H1 (cell line): Measurements from ENCODE around the gene OGFR. TPM values are rescaled to one million over a fixed set of nuclear protein-coding genes. Genes with fewer than 3 reads are reported as not detected.
A peak's percentile ranks its signal among the peaks of the same experiment; 100 is the strongest.

Source experiments
- CTCF ChIA-PET: fragments of 300-600 bp; sonication (Branson Sonifier 250); formaldehyde crosslinking; loops from one replicate; lab custom pipeline; 2021; ENCODE audit not compliant: partially characterized antibody; lab: Charles Lee
- POLR2A ChIA-PET: fragments of 300-600 bp; sonication (Branson Sonifier 250); formaldehyde crosslinking; loops from one replicate; lab custom pipeline; 2021; ENCODE audit warnings: inconsistent platforms; ENCODE audit not compliant: partially characterized antibody; lab: Charles Lee
- DNase-seq, 2 experiments: peaks; one replicate each; pipeline versions ENCODE4 v3.0.0 to v3.0.0-alpha.2; 2010 to 2022; ENCODE audit warnings: low spot score in 2 of 2, low read depth in 1 of 2, mixed read lengths in 1 of 2
- FAIRE-seq: peaks from 2 replicates; lab custom pipeline; 2011; peaks lifted over from hg19 to GRCh38; lab: Jason Lieb, UNC
- H2AFZ ChIP-seq: 2 replicates; pipeline ENCODE4 v1.8.1; 2012; ENCODE audit warnings: low read length, inconsistent platforms
- H2AK5ac ChIP-seq: 2 replicates; pipeline ENCODE4 v1.6.1; 2013; ENCODE audit warnings: low read depth, low read length
- H2BK120ac ChIP-seq: replicated peaks from 2 replicates; pipeline ENCODE3; 2013; ENCODE audit warnings: low read depth, low read length, inconsistent platforms
- H2BK12ac ChIP-seq: 2 replicates; pipeline ENCODE4 v1.6.1; 2013; ENCODE audit warnings: low read depth, low read length
- H2BK15ac ChIP-seq: 2 replicates; pipeline ENCODE4 v1.6.1; 2013; ENCODE audit warnings: low read length
- H2BK20ac ChIP-seq: 2 replicates; pipeline ENCODE4 v1.6.1; 2013; ENCODE audit warnings: low read length
- H2BK5ac ChIP-seq: 2 replicates; pipeline ENCODE4 v1.6.1; 2013; ENCODE audit warnings: low read depth, low read length
- H3K14ac ChIP-seq: 2 replicates; pipeline ENCODE4 v1.6.1; 2013; ENCODE audit warnings: inconsistent platforms; ENCODE audit not compliant: insufficient read length
- H3K18ac ChIP-seq: 2 replicates; pipeline ENCODE4 v1.6.1; 2013; ENCODE audit warnings: low read length; ENCODE audit errors: extremely low read depth
- H3K23ac ChIP-seq: 2 replicates; pipeline ENCODE4 v1.6.1; 2013; ENCODE audit warnings: inconsistent platforms; ENCODE audit not compliant: insufficient read length
- H3K23me2 ChIP-seq: 2 replicates; pipeline ENCODE4 v1.6.1; 2013; ENCODE audit warnings: low read depth, low read length
- H3K27ac ChIP-seq: 2 replicates; pipeline ENCODE4 v1.6.1; 2011; ENCODE audit warnings: low read depth, low read length, inconsistent platforms
- H3K27me3 ChIP-seq, 4 experiments: replicated peaks in 1 of 4; 1 replicate in 1 of 4; 2 replicates in 3 of 4; pipeline versions ENCODE4 v1.6.1 to v1.8.1; 2011 to 2013; ENCODE audit warnings: low read length in 3 of 4, mild to moderate bottlenecking in 3 of 4, inconsistent platforms in 2 of 4, mixed read lengths in 2 of 4, moderate library complexity in 1 of 4; ENCODE audit not compliant: control insufficient read depth in 3 of 4, insufficient read depth in 3 of 4; ENCODE audit errors: extremely low read depth in 1 of 4
- H3K36me3 ChIP-seq, 4 experiments: 2 replicates each; pipeline versions ENCODE4 v1.6.1 to v1.8.1; 2011 to 2013; ENCODE audit warnings: mild to moderate bottlenecking in 4 of 4, low read length in 3 of 4, moderate library complexity in 2 of 4, control low read depth in 1 of 4, inconsistent platforms in 1 of 4; ENCODE audit not compliant: insufficient read depth in 4 of 4, control insufficient read depth in 2 of 4
- H3K4ac ChIP-seq: replicated peaks from 2 replicates; pipeline ENCODE3; 2013; ENCODE audit warnings: low read length, low read depth, mixed read lengths, inconsistent platforms; ENCODE audit not compliant: insufficient read length
- H3K4me1 ChIP-seq, 4 experiments: replicated peaks in 1 of 4; 1 replicate in 1 of 4; 2 replicates in 3 of 4; pipeline versions ENCODE4 v1.6.1 to v1.8.1; 2011 to 2013; ENCODE audit warnings: low read length in 3 of 4, inconsistent platforms in 2 of 4, mixed read lengths in 1 of 4; ENCODE audit not compliant: insufficient read depth in 4 of 4, control insufficient read depth in 3 of 4
- H3K4me2 ChIP-seq, 2 experiments: 2 replicates each; pipeline versions ENCODE4 v1.6.1 to v1.8.1; 2011 to 2013; ENCODE audit warnings: low read depth in 2 of 2, low read length in 2 of 2, control low read depth in 1 of 2, inconsistent platforms in 1 of 2, mild to moderate bottlenecking in 1 of 2; ENCODE audit not compliant: insufficient read depth in 1 of 2
- H3K4me3 ChIP-seq, 4 experiments: fragments of 200-600, 300-600 bp in 1 of 4; sonication (generic), shearing (Covaris generic), sonication (Bioruptor Twin) in 1 of 4; 2 replicates each; pipeline versions ENCODE4 v1.5.1 to v1.8.1; 2011 to 2016; ENCODE audit warnings: low read length in 4 of 4, low read depth in 3 of 4, control low read depth in 2 of 4, inconsistent platforms in 2 of 4, mild to moderate bottlenecking in 2 of 4, mixed read lengths in 1 of 4, moderate library complexity in 1 of 4; ENCODE audit not compliant: insufficient read depth in 2 of 4; ENCODE audit errors: extremely low read depth in 1 of 4
- H3K56ac ChIP-seq: replicated peaks from 2 replicates; pipeline ENCODE3; 2013; ENCODE audit warnings: low read depth, mild to moderate bottlenecking, mixed read lengths, low read length, inconsistent platforms; ENCODE audit not compliant: insufficient read length
- H3K79me1 ChIP-seq: 2 replicates; pipeline ENCODE4 v1.6.1; 2013; ENCODE audit warnings: low read depth, low read length, control low read depth
- H3K79me2 ChIP-seq, 2 experiments: 2 replicates each; pipeline versions ENCODE4 v1.6.1 to v1.8.1; 2012 to 2013; ENCODE audit warnings: low read length in 2 of 2, mild to moderate bottlenecking in 2 of 2, inconsistent platforms in 1 of 2; ENCODE audit not compliant: insufficient read depth in 2 of 2, control insufficient read depth in 1 of 2
- H3K9ac ChIP-seq, 4 experiments: replicated peaks in 1 of 4; 1 replicate in 1 of 4; 2 replicates in 3 of 4; pipeline versions ENCODE4 v1.6.1 to v1.8.1; 2011 to 2013; ENCODE audit warnings: low read depth in 3 of 4, low read length in 3 of 4, control low read depth in 2 of 4, mild to moderate bottlenecking in 2 of 4, moderate library complexity in 2 of 4, inconsistent platforms in 1 of 4; ENCODE audit errors: extremely low read depth in 1 of 4
- H3K9me3 ChIP-seq, 2 experiments: 2 replicates each; pipeline versions ENCODE4 v1.6.1 to v1.8.1; 2012 to 2013; ENCODE audit warnings: mild to moderate bottlenecking in 2 of 2, moderate library complexity in 2 of 2, control low read depth in 1 of 2, inconsistent platforms in 1 of 2, low read depth in 1 of 2, low read length in 1 of 2, mixed read lengths in 1 of 2; ENCODE audit not compliant: insufficient read depth in 2 of 2
- H4K20me1 ChIP-seq, 2 experiments: replicated peaks in 1 of 2; 2 replicates each; pipeline versions ENCODE3 to v1.8.1; 2011 to 2013; ENCODE audit warnings: inconsistent platforms in 2 of 2, low read length in 2 of 2, mild to moderate bottlenecking in 1 of 2; ENCODE audit not compliant: insufficient read depth in 2 of 2, control insufficient read depth in 1 of 2
- H4K5ac ChIP-seq: 2 replicates; pipeline ENCODE4 v1.6.1; 2013; ENCODE audit warnings: low read length, low read depth, mixed read lengths, inconsistent platforms; ENCODE audit not compliant: insufficient read length
- H4K8ac ChIP-seq: 2 replicates; pipeline ENCODE4 v1.8.0; 2013; ENCODE audit warnings: mild to moderate bottlenecking, moderate library complexity, low read length, inconsistent platforms; ENCODE audit not compliant: insufficient read depth; ENCODE audit errors: extremely low read depth
- H4K91ac ChIP-seq: replicated peaks from 2 replicates; pipeline ENCODE3; 2013; ENCODE audit warnings: low read length, mixed read lengths, inconsistent platforms; ENCODE audit not compliant: insufficient read length
- ASH2L ChIP-seq: fragments of 200-600, 300-600 bp; sonication (generic); IDR thresholded peaks from one replicate; pipeline ENCODE4 v1.7.1; 2017; ENCODE audit warnings: low read length
- CTCF ChIP-seq, 3 experiments: IDR thresholded peaks; 1 replicate in 2 of 3; 2 replicates in 1 of 3; pipeline versions ENCODE4 v1.5.1 to v1.6.1; 2011; ENCODE audit warnings: low read length in 3 of 3, mild to moderate bottlenecking in 3 of 3, inconsistent platforms in 2 of 3, low read depth in 1 of 3, moderate library complexity in 1 of 3; ENCODE audit not compliant: insufficient read depth in 1 of 3; ENCODE audit errors: control extremely low read depth in 1 of 3
- MAFK ChIP-seq: IDR thresholded peaks from 2 replicates; pipeline ENCODE4 v1.6.1; 2012; ENCODE audit warnings: low read depth, mild to moderate bottlenecking, improper control_type of control experiment, low read length
- POU5F1 ChIP-seq: IDR thresholded peaks from 2 replicates; pipeline ENCODE4 v1.6.1; 2011; ENCODE audit warnings: low read depth, mild to moderate bottlenecking, low read length, moderate library complexity
- TEAD4 ChIP-seq: IDR thresholded peaks from 2 replicates; pipeline ENCODE4 v1.6.1; 2012; ENCODE audit warnings: low read depth, low read length, inconsistent platforms, mixed read lengths
- WGBS, 2 experiments: shearing (Covaris generic) in 1 of 2; methylation state at CpG; one replicate each; pipeline versions ENCODE4 v1.1.6 to v1.1.7; 2013 to 2015; ENCODE audit warnings: low lambda C conversion rate in 2 of 2, mixed read lengths in 2 of 2, inconsistent platforms in 1 of 2, low coverage in 1 of 2, missing lambda C conversion rate in 1 of 2; ENCODE audit not compliant: insufficient replicate concordance in 2 of 2, insufficient coverage in 1 of 2, insufficient read length in 1 of 2; ENCODE audit errors: extremely low coverage in 1 of 2, missing lambda C conversion rate in 1 of 2; 5-methylcytosine and 5-hydroxymethylcytosine counted together
- polyA plus RNA-seq, 7 experiments: library from polyadenylated mRNA; depleted of rRNA in 3 of 7; stranded (reverse) in 5 of 7; unstranded in 2 of 7; fragments of >200 nt in 5 of 7; fragments of 200-250 nt in 2 of 7; gene quantifications; 1 replicate in 5 of 7; 2 replicates in 1 of 7; 4 replicates in 1 of 7; pipeline versions ENCODE4 v1.2.1 to v1.2.3, GENCODE V29; 2011 to 2013; ENCODE audit warnings: missing spikeins in 2 of 7, mixed read lengths in 2 of 7
- total RNA-seq: library from RNA; stranded (reverse); fragmentation: NEBNext Ultra II Directional; extraction: Animal tissue kit (Norgen Biotek cat#: 25700); gene quantifications from 2 replicates; pipeline ENCODE4 v1.2.1, GENCODE V29; 2021

The OGFR gene
- total and polyA plus RNA-seq, 2 of the 8 experiments (the other 6 are each of a cell fraction or from before 2014, with no cell fraction given) = 13.9 to 25.1 TPM

- Histone ChIP-seq H3K18ac (no peak overlapping the region), H3K79me2 (no peaks in the 10 kb centered on the region), H2BK5ac (no peak overlapping the region), H3K4me3 (no peak overlapping the region), H2AK5ac (no peak overlapping the region), H2AFZ (no peak overlapping the region), H3K79me1 (peaks cover 4% of the 10 kb centered on the region; the same call in 1 of the 2 replicates), H3K9ac (no peak overlapping the region), H3K27ac (no peak overlapping the region), H3K23me2 (no peaks in the 10 kb centered on the region), H4K91ac (no peak overlapping the region), H3K23ac (no peak overlapping the region), H4K8ac (no peak overlapping the region), H4K20me1 (peaks cover 0 to 6% of the 10 kb centered on the region in 2 experiments), H2BK120ac (no peak overlapping the region), H3K4me2 (no peak overlapping the region), H2BK20ac (no peak overlapping the region), H3K4me1 (peaks cover 0 to 9% (median 0%) of the 10 kb centered on the region in 4 experiments; a peak in 4 of 7 replicates), H3K56ac (no peak overlapping the region), H2BK15ac (no peak overlapping the region), H4K5ac (no peak overlapping the region), H3K27me3 (no peaks in the 10 kb centered on the region; a peak in 1 of 7 replicates), H3K9me3 (no peaks in the 10 kb centered on the region), H3K14ac (no peak overlapping the region), H3K4ac (no peak overlapping the region), H2BK12ac (no peak overlapping the region), H3K36me3 (no peaks in the 10 kb centered on the region)
- ChIA-PET POLR2A (no interaction called here), CTCF (interaction anchor here (0.9 to 2.0 kb wide), 14 partner anchors 11 to 102 kb away, joined by 3 to 11 read pairs (median 4); partner anchors contain the start of gene NTSR1)
- TF ChIP-seq POU5F1 (no peak), CTCF (IDR thresholded peaks at IDR 0.05; ENCODE audit: control extremely low read depth in 1 of 3, insufficient read depth in 1 of 3, low read depth in 1 of 3, low read length in 3 of 3) (peak in 1 of 3 experiments; percentile 1; a peak in 1 of 4 replicates), ASH2L (no peak), MAFK (no peak), TEAD4 (no peak)
- WGBS, 2 experiments = 92% methylated on average over 6 of the region's 6 CpGs; no CpG with 5 or more reads in 1 of the 2 experiments
- DNase-seq (no peak), FAIRE-seq (no peak)
Observed at GRCh38 chr20:62765021-62765420, 39.6 kb upstream of the OGFR start.
